HG03457 (cell line): ENCODE measurements around the gene PADI1.

Experiments
- ATAC-seq: cut with Tn5 transposase; IDR thresholded peaks from one replicate; pipeline ENCODE4 v1.9.1; 2021; ENCODE audit warnings: moderate number of reproducible peaks; ENCODE audit not compliant: unreplicated experiment

The PADI1 gene

DNA sequence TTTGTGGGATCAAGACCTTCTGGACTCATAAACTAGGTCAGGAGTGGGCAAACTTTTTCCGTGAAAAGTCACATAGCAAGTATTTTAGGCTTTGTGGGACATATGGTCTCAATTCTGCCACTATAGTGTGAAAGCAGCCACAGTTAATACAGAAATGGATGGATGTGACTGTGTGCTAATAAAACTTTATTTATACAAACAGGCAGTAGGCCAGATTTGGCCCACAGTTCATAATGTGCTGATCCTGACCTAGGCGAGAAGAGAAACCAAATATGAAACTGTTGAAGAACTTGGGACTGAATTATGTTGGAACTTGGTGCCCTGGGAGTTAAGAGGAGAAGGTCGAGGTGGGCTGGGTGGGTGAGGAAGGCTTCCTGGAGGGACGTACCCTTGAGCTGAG lies 61.0 kb downstream of the PADI1 start:
- no peak for ATAC-seq

DNA sequence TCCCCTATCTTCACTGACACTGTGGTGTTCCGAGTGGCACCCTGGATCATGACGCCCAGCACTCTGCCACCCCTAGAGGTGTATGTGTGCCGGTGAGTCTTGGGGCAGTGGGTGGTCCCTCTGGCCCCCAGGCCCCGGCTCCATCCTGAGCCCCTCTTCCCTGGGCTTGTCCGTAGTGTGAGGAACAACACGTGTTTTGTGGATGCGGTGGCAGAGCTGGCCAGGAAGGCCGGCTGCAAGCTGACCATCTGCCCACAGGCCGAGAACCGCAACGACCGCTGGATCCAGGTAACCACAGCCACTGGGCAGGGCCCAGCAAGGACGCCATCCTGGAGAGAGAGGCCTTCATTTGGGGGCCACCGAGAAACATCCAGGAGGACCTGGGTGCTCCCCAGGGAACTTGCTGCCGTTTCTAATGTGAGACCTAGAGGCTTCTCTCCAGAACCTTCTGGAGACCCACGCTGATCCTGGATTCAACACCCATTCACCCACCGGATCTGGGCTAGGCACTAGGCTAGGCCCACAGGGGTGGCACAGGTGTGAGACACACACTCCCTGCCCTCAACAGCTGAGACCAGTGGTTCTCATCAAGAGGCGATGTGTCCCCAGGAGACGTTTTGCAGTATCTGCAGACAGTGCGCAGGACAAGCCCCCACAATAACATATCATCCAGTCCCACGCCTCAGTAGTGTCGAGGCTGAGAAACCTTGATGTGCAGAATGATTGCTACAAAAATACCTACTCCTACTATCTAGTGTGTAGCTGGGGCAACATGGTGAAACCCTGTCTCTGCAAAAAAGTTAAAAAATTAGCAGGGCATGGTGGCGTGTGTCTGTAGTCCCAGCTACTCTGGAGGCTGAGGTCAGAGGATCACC lies 66.2 kb downstream of the PADI1 start:
- no peak for ATAC-seq

DNA sequence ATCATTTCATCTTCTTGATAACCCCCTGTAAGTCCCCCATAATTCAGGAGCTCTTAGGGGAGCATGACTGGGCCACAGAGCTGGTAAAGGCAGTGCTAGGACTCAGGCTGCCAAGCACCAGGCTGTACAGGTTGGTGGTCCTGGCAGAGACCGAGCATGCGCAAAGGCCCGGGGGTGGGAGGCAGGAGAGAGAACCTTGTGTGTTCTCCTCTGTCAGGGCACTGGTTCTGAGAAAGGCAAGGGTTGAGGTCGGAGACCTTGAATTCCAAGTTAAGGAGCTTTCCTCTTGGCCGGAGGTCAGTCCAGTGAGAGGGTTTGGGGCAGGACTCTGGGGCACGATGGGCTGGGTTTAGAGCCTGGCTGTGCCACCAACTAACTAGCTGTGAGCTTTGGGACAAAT lies 67.1 kb downstream of the PADI1 start:
- ATAC-seq, result no peak

- ATAC-seq, result no peak
Observed at GRCh38 chr1:17272646-17273045, 67.7 kb downstream of the PADI1 start.

GRCh38 chr1:17273096-17273495 lies 68.2 kb downstream of the PADI1 start:
- no peak for ATAC-seq

DNA sequence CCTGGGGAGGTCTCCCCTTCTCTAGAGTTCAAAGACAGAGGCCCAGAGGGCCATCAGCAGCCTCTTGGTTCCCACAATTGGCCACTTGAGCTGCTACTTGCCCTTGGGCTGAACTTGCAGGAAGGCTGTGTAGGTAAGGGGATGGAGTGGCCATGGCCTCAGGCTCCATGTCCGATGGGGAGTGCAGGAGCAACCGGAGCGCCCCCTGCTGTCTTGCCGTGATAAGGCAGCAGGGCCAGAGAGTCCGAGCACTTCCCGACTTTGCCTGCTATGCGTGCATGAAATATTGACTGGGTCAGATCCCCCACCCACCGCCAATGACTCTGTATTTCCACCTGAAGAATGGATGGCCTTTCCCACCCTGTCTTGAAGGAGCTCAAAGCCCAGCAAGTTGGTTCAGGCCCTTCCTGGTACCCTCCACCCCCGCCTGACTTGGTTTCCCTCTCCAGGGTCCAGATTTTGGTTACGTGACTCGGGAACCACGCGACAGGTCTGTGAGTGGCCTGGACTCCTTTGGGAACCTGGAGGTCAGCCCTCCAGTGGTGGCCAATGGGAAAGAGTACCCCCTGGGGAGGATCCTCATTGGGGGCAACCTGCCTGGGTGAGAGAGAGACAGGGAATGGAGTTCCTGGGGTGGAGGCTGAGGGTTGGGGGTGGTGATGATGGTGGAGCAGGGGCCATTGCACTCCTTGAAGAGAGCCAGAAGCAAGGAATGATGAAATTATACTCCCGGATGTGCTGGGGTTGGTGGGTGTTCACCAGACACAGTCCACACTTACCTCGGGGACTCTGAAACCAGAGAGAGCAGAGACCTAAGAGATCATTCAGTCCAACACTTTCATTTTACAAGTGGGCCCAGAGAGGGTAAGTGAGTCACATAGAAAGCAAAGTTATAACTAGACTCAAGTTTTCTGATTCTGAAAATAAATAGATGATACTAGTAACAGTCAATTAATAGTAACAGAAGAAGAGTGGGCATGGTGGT lies 69.5 kb downstream of the PADI1 start:
- no peak for ATAC-seq

- no peak for ATAC-seq
Observed at GRCh38 chr1:17276568-17276967, 71.6 kb downstream of the PADI1 start.

GRCh38 chr1:17277511-17278159 lies 72.7 kb downstream of the PADI1 start:
- no peak for ATAC-seq

DNA sequence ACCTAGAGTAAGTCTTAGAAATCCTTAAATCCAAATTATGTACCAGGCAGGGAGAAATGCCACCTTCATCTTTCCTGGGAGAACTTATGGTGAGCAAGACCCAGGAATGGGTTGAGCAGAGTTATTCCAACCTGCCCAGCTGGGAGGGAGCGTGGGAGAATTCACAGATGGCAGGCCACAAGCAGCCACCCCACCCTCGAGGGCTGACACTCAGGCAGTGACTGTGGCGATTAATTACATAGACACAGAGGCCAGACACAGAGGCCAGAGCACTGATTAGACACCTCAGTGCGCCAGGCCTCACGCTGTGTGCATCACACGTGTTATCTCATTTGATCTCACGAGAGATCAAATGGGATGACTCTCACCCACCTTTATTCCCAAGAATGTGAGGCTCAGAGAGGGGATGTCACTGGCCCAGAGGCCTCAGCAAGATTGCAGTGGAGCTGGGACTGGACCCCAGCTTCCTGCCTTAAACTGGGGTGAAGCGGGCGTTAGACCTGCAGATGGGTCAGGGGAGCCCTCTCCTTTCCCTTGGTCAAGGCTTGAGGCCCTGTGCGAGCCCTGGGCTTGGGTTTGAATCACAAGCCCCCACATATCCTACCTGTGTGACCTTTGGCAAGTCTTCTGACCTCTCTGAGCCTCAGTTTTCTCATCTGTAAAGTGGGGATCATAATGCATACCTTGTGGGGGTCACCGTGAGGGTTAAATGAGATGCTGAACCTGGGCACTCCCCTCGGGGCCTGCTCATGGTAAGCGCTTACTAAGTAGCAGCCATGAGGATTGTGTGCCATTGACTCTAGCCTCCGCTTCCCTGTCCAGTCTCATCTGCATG lies 74.3 kb downstream of the PADI1 start:
- ATAC-seq, result no peak

- ATAC-seq, result no peak
Observed at GRCh38 chr1:17280436-17280835, 75.5 kb downstream of the PADI1 start.

GRCh38 chr1:17280894-17281293 lies 76.0 kb downstream of the PADI1 start:
- ATAC-seq, result no peak

DNA sequence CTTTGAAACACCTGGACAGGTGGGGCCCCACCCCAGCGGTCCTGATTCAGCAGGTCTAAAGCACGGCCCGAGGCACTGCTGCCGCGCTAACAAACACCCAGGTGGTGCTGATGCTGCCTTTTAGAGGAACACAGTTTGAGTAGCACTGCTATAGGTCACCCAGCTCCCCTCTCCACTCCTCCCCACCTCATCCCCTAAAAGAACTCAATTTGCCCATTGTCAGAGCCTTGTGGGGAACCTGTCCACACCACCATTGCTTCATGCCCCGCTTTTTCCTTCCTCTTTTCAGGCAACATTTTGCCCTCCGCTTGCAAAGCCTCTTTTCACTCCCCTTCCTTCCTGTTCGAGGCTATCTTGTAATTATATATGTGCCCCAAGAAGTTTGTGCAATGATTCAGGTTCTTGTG lies 76.8 kb downstream of the PADI1 start:
- ATAC-seq, result no peak

DNA sequence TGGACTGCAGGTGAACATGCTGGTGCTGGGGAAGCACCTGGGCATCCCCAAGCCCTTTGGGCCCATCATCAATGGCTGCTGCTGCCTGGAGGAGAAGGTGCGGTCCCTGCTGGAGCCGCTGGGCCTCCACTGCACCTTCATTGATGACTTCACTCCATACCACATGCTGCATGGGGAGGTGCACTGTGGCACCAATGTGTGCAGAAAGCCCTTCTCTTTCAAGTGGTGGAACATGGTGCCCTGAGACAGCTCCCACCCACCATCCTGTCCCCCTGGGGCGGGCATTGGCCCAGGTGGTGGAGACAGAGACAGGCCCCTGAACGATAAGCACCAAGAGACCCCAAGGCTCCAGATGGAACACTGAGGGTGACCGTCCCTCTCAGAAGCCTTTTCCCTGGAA lies 77.9 kb downstream of the PADI1 start:
- no peak for ATAC-seq

GRCh38 chr1:17286646-17287045 lies 81.7 kb downstream of the PADI1 start:
- ATAC-seq, result no peak

DNA sequence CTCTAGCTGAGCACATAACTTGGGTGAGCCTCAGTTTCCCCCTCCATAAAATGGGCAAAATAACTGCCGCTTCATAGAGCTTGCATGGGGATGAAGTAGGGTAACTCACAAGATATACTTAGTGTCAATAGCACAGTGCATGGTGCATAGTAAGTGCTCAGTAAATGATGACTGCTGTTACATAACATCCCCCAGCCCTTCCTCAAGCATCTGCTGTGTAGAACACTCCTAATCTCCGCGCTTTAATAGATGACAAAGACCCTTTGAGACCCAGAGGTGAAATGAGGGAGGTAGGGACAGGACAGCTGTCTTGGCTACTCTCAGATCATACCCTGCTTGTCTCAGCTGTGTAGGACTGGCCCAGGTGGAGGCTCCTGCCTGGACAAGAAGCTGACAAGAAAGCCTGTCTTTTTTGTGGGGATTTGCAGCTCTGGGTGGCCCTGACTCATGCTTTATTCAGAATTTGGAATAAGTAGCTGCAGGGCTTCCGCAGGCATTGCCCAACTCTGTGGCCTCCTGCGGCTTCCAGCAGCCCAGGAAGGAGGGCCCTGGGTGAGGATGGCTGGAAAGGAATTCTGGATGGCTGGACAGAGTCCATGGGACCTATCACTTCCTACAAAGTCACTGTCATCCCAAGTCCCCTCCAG lies 82.3 kb downstream of the PADI1 start:
- no peak for ATAC-seq

DNA sequence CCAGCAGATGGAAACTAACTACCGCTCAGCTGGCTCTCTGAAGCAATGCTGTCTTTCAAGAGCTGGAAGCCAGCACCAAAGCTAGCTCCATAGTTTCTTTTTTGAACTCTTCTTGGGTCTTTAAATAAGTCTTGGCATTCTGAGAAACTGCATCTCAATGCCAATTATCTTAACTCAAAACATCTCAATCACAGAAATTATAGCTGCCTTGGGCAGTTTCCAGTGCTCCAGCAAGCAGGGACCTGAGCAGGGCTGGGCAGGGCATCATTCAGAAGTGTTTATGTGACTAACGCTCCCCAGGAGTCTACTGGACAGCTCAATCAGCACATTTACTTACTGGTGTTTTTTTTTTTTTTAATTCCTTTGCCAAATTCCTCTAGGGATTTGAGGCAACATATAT lies 84.8 kb downstream of the PADI1 start:
- no peak for ATAC-seq

DNA sequence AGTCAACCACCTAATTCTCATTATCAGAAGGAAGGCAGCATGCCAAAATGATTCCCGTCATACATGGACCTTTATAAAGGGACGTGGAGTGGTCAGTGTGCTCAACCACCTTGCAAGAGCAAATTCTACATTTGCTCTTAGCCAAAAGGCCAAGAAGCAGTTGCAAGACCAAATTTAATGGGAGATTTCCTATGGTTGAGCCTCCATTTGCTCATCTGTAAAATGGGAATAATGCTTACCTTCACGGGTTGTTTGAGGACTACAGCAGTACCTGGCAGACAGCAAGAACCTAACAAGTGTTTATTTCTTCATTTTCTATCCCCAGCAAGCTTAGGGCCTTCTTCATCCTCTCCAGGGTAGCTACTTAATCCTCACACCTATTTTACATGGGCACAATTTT lies 85.6 kb downstream of the PADI1 start:
- no peak for ATAC-seq

DNA sequence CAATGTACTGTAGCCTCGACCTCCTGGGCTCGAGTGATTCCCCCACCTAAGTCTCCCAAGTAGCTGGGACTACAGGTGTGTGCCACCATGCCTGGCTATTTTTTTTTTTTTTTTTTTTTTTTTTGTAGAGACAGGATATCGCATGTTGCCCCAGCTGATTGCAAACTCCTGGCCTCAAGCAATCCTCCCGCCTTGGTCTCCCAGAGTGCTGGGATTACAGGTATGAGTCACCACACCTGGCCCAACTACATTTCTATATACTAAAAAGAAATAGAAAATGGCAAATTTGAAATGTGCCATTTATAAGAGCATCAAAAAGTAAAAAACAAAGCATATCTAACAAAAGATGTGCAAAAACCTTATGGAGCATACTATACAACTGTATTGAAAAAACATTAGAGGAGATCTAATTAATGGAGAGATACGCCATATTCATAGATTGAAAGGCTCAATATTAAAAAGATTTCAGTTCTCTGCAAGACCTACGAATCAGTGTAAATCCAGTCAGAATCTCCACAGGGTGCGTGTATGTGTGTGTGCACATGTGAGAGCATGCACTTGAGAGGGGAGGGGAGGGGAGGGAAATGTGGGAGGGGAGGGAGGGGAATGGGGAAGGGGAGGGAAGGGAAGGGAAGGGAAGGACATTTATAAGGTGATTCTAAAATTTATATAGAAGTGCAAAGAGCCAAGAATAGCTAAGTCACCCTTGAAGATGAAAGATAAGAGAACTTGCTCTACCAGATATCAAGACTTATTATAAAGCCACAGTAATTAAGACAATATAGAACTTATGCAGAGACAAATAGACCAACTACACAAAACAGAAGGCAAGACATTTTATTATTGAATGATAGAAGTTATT lies 87.6 kb downstream of the PADI1 start:
- ATAC-seq, result no peak
